ENCODE measurements around the gene PTTG2. TPM values are rescaled to one million over a fixed set of nuclear protein-coding genes. Genes with fewer than 3 reads are reported as not detected.

Gene PTTG2
- total RNA-seq, 6 donors from 2014 or later: 0.43 to 22.0 (median 0.85) TPM; not detected in 2

DNA sequence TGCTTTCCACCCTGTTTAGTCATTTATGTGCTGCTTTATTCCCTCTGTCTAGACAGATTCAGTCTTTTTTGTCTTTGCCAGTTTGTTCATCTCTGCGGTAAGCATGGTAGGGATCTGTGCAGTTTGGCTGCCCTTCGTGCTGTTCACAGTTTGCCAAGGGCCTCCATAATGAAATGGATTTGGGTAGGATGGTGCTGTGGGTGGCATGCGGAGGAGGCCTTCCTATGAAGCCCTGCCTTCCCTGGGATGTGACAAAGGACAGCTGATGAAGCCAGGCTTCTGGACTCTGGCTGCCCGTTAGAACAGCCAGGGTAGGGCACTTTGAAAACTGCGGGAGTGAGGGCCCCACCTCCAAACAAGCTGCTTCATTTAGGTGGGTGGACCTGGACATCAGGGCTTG is 47.4 kb downstream of the PTTG2 start:
- ATAC-seq (ENCODE audit: low FRiP score in 2 of 2) (no peak), DNase-seq (no peak)
- 76 to 80% methylated on average over 5 of the region's 5 CpGs for WGBS, 2 donors
- Histone ChIP-seq H3K4me3 (no peak overlapping the region), H3K9me3 (no peaks in the 10 kb centered on the region), H3K4me1 (peaks cover 0 to 20% (median 11%) of the 10 kb centered on the region in 4 donors), H3K27me3 (no peaks in the 10 kb centered on the region), H3K27ac (no peak overlapping the region), H3K36me3 (no peaks in the 10 kb centered on the region)
- no peak for TF ChIP-seq POLR2A (IDR thresholded peaks at IDR 0.05)
- no peak for TF ChIP-seq EP300 (IDR thresholded peaks at IDR 0.05)
- TF ChIP-seq, protein P1, sequence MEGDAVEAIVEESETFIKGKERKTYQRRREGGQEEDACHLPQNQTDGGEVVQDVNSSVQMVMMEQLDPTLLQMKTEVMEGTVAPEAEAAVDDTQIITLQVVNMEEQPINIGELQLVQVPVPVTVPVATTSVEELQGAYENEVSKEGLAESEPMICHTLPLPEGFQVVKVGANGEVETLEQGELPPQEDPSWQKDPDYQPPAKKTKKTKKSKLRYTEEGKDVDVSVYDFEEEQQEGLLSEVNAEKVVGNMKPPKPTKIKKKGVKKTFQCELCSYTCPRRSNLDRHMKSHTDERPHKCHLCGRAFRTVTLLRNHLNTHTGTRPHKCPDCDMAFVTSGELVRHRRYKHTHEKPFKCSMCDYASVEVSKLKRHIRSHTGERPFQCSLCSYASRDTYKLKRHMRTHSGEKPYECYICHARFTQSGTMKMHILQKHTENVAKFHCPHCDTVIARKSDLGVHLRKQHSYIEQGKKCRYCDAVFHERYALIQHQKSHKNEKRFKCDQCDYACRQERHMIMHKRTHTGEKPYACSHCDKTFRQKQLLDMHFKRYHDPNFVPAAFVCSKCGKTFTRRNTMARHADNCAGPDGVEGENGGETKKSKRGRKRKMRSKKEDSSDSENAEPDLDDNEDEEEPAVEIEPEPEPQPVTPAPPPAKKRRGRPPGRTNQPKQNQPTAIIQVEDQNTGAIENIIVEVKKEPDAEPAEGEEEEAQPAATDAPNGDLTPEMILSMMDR (IDR thresholded peaks at IDR 0.05): no peak
- no peak for TF ChIP-seq POLR2AphosphoS5 (IDR thresholded peaks at IDR 0.05)

DNA sequence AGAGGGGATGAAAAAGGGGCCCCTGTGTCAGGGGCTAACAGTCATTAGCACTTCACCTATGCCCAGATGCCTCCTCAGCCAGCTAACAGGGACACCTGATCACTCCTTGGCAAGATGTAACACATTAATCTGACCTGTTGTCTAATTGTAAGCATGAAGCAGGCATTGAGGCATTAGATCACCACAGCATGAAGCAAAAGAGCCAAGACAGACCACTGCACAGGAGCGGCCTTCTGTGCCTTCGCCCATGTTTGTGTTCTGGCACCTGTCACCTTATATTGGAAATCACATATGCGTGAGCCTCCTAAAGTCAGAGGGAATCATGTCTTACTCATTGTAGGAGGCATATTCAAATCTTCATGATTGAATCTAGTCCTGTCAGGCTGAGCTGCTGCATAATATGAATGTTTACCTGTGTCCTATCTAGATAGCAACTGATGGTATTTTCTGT is 48.4 kb downstream of the PTTG2 start:
- no peak for ATAC-seq (ENCODE audit: low FRiP score in 2 of 2)
- H3K9me3 ChIP-seq: no peaks in the 10 kb centered on the region
- H3K27me3 ChIP-seq: no peaks in the 10 kb centered on the region
- TF ChIP-seq, protein P1 (IDR thresholded peaks at IDR 0.05): no peak
- TF ChIP-seq POLR2A (IDR thresholded peaks at IDR 0.05) (no peak), EP300 (IDR thresholded peaks at IDR 0.05) (no peak), POLR2AphosphoS5 (IDR thresholded peaks at IDR 0.05) (no peak)
- no peak overlapping the region for H3K4me3 ChIP-seq
- H3K4me1 ChIP-seq: peaks cover 0 to 18% (median 8%) of the 10 kb centered on the region in 4 donors
- no peak for DNase-seq
- WGBS, 2 donors: 86 to 94% methylated on average over 3 of the region's 3 CpGs
- no peak overlapping the region for H3K27ac ChIP-seq
- no peaks in the 10 kb centered on the region for H3K36me3 ChIP-seq

- Histone ChIP-seq H3K27ac (no peak overlapping the region), H3K9me3 (no peaks in the 10 kb centered on the region), H3K36me3 (peaks cover 0 to 1% (median under 1%) of the 10 kb centered on the region in 4 donors), H3K4me1 (peaks cover 0 to 18% (median 8%) of the 10 kb centered on the region in 4 donors), H3K4me3 (no peak overlapping the region), H3K27me3 (no peaks in the 10 kb centered on the region)
- TF ChIP-seq EP300 (IDR thresholded peaks at IDR 0.05) (no peak), POLR2AphosphoS5 (IDR thresholded peaks at IDR 0.05) (no peak), POLR2A (IDR thresholded peaks at IDR 0.05) (no peak)
- TF ChIP-seq, protein P1 (IDR thresholded peaks at IDR 0.05): no peak
- ATAC-seq (ENCODE audit: low FRiP score in 2 of 2): no peak
- DNase-seq: no peak
Observed at GRCh38 chr4:38009421-38009820, 49.2 kb downstream of the PTTG2 start.

GRCh38 chr4:38009949-38010348 is 49.8 kb downstream of the PTTG2 start:
- H3K36me3 ChIP-seq: peaks cover 0 to 7% (median 6%) of the 10 kb centered on the region in 4 donors
- DNase-seq: no peak
- no peak for TF ChIP-seq POLR2A (IDR thresholded peaks at IDR 0.05)
- no peak for TF ChIP-seq EP300 (IDR thresholded peaks at IDR 0.05)
- peak overlapping the region in 3 of 4 donors; percentile 28 to 56 (median 32) for H3K27ac ChIP-seq
- WGBS, 2 donors: 64 to 68% methylated on average over 3 of the region's 3 CpGs
- H3K4me1 ChIP-seq: peaks cover 0 to 16% (median 8%) of the 10 kb centered on the region in 4 donors
- no peak for ATAC-seq (ENCODE audit: low FRiP score in 2 of 2)
- no peak overlapping the region for H3K4me3 ChIP-seq
- no peaks in the 10 kb centered on the region for H3K27me3 ChIP-seq
- no peaks in the 10 kb centered on the region for H3K9me3 ChIP-seq

Other genes starting within 250 kb of the PTTG2 start
- 10 to 100 TPM; 11.1 to 30.6 (median 14.1) TPM for gene PGM2, start 133.7 kb upstream of the PTTG2 start, total RNA-seq
- gene TBC1D1, start 69.3 kb upstream of the PTTG2 start, total RNA-seq: 10 to 100 TPM; 45.1 to 68.1 (median 58.0) TPM

Data from upper lobe of left lung (tissue), 6 donors.